Fibroblast of villous mesenchyme (primary cell): ENCODE measurements around the gene CETN2. TPM values are rescaled to one million over a fixed set of nuclear protein-coding genes. Genes with fewer than 3 reads are reported as not detected.
"Not testable (repeated sequence)": the region's sequence is repeated elsewhere in the genome, so short reads cannot be mapped to it uniquely, and the experiment has no call there.

Source experiments
- DNase-seq: peaks from one replicate; pipeline ENCODE4 v3.0.0-alpha.2; 2010; ENCODE audit warnings: low read depth
- H3K4me3 ChIP-seq: 2 replicates; pipeline ENCODE4 v1.5.1; 2011; ENCODE audit warnings: low read depth, mild to moderate bottlenecking, low read length
- total RNA-seq: library from RNA; depleted of rRNA; stranded (reverse); fragments of >200 nt; gene quantifications from 2 replicates; pipeline ENCODE4 v1.2.3, GENCODE V29; 2012
- TF ChIP-seq, protein P1 (sequence below): IDR thresholded peaks from 2 replicates; pipeline ENCODE4 v1.5.1; 2012; ENCODE audit warnings: low read depth, mild to moderate bottlenecking, low read length; ENCODE audit not compliant: insufficient read depth

CETN2 gene
- total RNA-seq, 1 donor, result 46.2 TPM

DNA sequence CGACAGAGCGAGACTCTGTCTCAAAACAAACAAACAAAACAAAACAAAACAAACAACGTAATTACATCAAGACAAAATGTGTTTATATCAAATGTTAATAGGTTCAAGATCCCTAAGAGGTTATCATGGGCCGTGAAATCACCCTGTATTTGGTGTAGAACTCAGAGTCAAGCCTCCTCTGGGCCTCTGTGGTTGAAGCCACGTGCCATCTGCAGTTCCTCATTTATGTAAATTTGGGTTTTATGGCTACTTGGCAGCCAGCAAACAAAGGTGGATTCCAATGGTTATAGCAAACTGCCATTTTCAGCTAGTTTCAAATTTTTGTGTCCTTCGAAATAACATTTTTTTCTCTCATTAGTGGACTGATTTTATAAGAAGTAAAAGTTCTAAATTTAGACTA, 16.7 kb upstream of the CETN2 start:
- H3K4me3 ChIP-seq, result no peak overlapping the region
- TF ChIP-seq, protein P1, sequence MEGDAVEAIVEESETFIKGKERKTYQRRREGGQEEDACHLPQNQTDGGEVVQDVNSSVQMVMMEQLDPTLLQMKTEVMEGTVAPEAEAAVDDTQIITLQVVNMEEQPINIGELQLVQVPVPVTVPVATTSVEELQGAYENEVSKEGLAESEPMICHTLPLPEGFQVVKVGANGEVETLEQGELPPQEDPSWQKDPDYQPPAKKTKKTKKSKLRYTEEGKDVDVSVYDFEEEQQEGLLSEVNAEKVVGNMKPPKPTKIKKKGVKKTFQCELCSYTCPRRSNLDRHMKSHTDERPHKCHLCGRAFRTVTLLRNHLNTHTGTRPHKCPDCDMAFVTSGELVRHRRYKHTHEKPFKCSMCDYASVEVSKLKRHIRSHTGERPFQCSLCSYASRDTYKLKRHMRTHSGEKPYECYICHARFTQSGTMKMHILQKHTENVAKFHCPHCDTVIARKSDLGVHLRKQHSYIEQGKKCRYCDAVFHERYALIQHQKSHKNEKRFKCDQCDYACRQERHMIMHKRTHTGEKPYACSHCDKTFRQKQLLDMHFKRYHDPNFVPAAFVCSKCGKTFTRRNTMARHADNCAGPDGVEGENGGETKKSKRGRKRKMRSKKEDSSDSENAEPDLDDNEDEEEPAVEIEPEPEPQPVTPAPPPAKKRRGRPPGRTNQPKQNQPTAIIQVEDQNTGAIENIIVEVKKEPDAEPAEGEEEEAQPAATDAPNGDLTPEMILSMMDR, result no peak
- no peak for DNase-seq

DNA sequence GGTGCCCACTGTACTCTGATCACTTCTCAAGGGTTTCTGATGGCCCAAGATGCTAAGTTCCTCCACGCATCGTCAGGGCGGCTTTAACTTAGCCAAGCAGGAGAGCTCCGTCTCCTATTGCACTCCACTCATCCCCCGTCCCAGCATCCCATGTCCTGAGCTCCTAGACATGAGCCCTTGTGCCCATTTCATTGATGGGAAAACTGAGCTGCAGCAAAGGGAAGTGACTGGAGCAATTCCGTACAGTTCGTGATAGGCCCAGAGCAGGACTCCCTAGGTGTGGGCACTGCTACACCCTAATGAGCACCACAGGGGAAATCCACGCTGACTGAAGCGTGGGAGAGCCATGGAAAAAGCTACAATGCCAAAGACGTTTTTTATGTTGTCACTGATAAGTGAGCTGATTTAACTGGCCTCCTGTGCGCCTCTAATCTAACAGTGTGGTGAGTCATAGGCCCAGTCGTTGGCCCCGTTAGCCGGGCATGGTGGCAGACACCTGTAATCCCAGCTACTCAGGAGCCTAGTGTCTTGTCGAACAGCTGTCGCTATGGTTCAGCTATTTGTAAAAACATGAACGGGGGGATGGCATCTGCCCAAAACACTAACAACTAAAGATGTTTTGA, 15.2 kb upstream of the CETN2 start:
- H3K4me3 ChIP-seq, result no peak overlapping the region
- no peak for DNase-seq
- TF ChIP-seq, protein P1, result no peak

DNA sequence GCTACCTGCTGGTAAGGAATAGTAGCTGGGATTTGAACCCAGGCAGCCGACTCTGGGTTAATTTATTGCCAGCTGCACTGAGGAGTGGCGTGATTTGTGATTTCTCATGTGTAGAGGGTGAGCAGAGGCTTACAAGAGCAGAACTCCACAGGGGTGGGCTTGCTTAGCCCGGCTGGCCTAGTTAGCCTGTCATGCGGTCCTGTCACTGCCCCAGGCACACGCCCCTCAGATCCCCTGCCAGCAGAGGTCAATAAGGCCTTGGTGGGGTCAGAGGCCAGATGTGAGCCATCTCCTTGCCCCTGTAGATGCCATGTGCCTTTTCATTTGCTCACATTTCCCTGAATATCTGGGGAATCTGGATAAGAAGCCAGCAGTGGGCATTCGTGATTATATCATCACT, 13.7 kb upstream of the CETN2 start:
- TF ChIP-seq, protein P1, result no peak
- H3K4me3 ChIP-seq, result no peak overlapping the region
- no peak for DNase-seq

GRCh38 chrX:152843852-152844251, 13.3 kb upstream of the CETN2 start:
- TF ChIP-seq, protein P1, result no peak
- no peak for DNase-seq
- H3K4me3 ChIP-seq, result no peak overlapping the region

DNA sequence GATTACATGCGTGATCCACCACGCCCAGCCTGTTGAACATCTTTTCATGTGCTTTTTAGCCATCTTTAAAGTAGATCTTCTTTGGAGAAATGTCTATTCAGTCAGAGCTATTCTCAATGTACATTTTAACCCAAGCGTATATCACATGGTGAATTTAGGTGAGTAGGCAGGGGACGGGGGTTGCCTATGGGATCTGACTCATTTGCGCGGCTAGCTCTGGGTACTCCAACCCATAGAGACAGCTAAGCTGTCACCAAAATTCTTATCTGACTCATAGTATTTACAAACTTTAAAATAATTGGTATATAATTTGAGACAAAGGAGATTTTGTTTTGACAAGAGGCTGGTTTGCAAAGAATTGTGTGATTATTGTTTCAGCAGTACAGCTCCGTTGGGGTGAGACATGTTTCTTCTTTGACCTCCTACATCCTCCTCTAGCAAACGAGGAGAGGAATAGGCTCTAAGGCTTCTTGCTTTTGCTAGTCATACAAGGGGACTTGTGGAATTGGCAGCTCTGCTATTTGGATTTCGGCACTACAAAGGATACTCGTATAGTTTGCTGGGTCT, 12.3 kb upstream of the CETN2 start:
- DNase-seq, result no peak
- no peak overlapping the region for H3K4me3 ChIP-seq
- TF ChIP-seq, protein P1, result no peak

DNA sequence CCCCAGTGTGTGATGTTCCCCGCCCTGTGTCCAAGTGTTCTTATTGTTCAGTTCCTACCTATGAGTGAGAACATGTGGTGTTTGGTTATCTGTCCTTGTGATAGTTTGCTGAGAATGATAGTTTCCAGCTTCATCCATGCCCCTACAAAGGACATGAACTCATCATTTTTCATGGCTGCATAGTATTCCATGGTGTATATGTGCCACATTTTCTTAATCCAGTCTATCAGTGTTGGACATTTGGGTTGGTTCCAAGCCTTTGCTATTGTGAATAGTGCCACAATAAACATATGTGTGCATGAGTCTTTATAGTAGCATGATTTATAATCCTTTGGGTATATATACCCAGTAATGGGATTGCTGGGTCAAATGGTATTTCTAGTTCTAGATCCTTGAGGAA, 4.9 kb upstream of the CETN2 start:
- DNase-seq, H3K4me3 ChIP-seq: not testable (repeated sequence)

- H3K4me3 ChIP-seq, result no peak overlapping the region
- TF ChIP-seq, protein P1, result no peak
- no peak for DNase-seq
Measured at GRCh38 chrX:152833378-152833777, 2.8 kb upstream of the CETN2 start.
